Measurements from ENCODE around the gene NHSL2. TPM values are rescaled to one million over a fixed set of nuclear protein-coding genes. Genes with fewer than 3 reads are reported as not detected.
"Not testable (repeated sequence)": the region's sequence is repeated elsewhere in the genome, so short reads cannot be mapped to it uniquely, and the experiment has no call there.

Gene NHSL2
- total RNA-seq, 1 donor from 2014 or later = 6.9 TPM

- no peak for DNase-seq
Measured at GRCh38 chrX:71923516-71923915, 12.9 kb downstream of the NHSL2 start.

- DNase-seq = no peak
Measured at GRCh38 chrX:71927040-71927439, 16.4 kb downstream of the NHSL2 start.

DNA sequence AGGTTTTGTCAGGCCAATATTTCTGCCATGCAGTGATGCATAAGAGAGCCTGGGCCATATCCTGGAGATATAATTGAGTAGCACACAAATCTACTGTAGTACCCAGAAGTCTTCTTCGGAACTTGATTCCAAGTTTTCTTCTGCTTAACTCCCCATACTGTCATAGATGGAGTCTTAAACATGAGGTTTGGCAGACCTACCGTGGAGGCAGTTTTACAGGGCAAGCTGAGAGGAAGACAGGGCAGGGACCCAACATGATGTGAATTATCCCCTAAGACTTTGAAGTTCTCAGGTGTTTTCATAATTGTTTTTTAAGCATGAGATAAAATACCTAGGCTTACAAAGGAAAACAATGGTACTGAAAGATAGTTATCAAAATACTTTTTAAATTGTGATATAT lies 18.2 kb downstream of the NHSL2 start:
- DNase-seq = no peak

DNA sequence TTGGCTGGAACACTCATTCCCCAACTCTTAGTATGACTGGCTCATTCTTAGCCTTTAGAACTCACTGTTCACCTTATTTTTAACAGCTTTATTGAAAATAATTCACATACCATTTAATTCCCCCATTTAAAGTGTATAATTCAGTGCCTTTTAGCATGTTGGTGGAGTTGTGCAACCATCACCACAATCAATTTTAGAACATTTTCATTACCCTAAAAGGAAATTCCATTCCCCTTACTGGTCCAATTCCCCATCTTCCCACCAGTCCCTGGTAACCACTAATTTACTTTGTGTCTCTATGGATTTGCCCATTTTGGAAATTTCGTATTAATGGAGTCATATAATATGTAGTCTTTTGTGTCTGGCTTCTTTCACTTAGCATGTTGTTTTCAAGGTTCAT lies 19.7 kb downstream of the NHSL2 start:
- no peak for DNase-seq

DNA sequence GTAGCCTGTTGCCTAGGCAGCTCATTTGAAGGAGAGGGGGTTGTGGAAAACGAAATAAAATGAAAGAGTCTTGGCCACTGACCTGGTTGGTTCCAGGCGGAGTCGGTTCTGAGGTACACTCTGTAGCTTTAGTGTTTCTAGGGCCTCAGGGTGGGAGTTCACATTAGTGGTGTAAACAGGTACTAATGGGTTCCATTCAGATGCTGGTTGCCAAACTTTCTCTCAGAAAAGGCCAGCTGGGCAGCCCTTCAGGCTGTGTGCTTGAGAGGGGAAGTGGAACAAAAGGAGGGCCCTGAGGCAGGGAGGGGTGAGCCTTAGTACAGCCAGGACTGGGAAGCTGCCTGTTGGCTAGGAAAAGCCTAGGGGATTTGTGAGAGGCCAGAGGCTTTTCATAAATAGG lies 24.8 kb downstream of the NHSL2 start:
- DNase-seq = no peak

DNA sequence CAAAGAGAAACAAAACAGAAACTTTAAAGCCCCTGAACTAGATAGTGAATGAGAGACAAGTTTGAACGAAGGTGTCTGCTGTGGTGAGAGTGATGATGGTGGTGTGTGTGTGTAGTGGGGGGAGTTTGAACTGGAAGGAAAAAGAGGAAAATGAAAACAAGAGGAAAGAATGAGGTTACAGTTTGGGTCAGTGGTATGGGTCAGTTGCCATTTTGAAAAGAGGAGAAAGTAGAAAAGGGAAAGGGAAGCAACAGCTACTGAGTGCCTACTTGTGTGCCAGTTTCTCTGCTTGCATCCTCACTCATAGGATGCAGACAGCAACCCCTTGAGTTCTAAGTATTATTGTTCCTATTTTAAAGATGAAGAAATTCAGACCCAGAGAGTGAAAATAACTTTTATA lies 26.0 kb downstream of the NHSL2 start:
- no peak for DNase-seq

DNA sequence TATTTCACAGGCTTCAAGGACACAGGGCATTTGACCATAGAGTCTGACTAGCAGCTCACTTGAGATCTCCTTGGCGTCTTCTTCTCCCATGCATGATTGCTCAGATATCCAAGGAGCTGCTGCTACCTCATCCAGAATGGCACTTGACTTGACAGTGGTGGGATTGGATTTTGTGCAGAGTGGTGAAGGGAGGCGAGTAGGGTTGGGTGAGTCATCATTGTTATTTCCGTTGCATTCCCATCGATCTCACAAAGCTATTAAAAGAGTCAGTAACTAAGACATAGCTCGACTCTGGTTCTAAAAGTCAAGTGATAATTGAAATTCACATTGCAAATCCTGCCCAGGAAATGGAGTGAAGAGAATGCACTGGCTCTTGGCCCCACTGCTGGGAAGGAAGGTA lies 27.7 kb downstream of the NHSL2 start:
- no peak for DNase-seq

DNA sequence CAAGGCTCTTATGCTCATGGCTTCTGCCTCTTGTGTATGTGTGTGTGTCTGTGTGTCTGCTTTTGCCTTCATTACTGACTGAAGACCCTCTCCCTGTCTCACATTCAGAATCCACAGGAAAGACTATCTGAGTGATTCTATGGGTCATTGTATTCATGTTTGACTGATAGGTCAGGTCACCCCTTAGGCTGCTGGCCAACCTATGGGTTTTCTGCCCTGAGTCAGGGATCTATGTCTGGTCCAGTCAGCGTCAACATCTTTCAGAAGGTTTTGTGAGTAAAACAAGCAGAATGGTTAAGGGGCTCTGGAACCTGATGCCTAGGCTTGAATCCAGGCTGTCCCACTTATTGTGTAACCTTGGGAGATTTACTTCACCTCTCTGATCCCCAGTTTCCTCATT lies 30.5 kb downstream of the NHSL2 start:
- DNase-seq = no peak

GRCh38 chrX:71941776-71942175 lies 31.1 kb downstream of the NHSL2 start:
- no peak for DNase-seq

- no peak for DNase-seq
Measured at GRCh38 chrX:71944369-71944768, 33.7 kb downstream of the NHSL2 start.

DNA sequence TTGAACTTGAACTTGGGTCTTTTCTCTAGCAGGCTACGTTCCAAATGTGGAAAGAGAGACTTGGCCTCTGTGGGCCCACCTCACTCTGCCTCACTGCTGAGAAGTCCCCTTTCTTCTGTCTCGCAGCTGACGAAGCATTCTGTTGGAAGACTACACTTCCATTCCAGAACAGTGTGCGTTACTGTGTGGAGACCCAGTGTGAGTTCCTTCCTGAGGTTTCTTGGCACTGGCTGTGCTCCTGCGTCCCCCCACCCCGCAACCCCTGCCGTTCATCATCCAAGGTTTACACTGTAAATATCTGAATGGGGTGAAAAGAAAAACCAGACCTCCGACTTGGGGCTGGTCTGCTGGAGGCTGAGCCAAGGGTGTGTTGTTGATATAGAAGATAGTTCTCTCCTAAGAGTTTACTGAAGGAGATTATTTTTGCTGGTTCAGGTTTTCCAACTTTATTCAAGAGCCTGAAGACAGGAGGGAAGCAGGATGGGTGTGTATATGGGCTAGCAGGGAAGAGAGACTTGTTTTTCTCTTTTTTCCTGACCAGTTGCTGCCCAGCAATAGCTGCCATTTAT lies 34.7 kb downstream of the NHSL2 start:
- DNase-seq = no peak

GRCh38 chrX:71949363-71949762 lies 38.7 kb downstream of the NHSL2 start:
- no peak for DNase-seq

GRCh38 chrX:71949844-71950445 lies 39.3 kb downstream of the NHSL2 start:
- DNase-seq = no peak

GRCh38 chrX:71953391-71953790 lies 42.7 kb downstream of the NHSL2 start:
- DNase-seq = no peak

DNA sequence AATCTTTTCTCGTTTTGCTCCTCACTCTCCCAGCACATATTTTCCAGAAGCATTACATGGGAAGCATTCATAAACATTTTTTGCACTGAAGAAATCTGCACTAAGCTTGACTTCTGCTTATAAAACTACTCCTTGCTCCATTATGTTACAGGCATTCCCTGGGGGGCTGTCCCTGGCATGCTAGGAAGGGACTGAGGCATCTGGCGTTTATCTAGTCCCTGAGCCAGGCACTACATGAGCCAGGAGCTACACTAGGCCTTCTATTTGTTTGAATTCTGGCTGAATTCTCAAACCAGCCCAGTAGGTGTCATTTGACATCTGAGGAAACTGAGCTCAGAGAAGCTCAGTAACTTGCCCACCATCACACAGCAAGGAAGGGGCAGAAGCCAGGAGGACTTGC lies 43.3 kb downstream of the NHSL2 start:
- no peak for DNase-seq

DNA sequence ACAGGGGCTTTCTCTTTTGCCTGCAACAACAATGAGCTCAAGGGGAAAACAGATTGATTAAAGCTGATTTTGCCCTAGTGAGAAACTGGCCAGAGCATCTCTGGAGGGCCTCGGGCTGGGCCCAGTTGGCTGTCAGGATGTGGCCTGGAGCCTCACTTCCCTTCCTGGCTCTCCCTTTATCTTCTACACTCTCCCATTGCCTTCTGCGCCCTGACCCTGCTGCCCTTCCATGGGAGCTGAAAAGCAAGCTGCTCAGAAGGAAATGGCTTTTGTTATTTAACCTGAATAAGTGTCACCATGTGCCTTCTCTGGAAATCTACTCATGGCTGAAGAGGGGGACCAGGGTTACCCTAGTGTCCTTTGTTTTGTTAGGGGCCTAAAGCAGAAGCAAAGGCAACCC lies 43.8 kb downstream of the NHSL2 start:
- DNase-seq = no peak

- no peak for DNase-seq
Measured at GRCh38 chrX:71955530-71956120, 45.0 kb downstream of the NHSL2 start.

- no peak for DNase-seq
Measured at GRCh38 chrX:71958281-71958675, 47.6 kb downstream of the NHSL2 start.

GRCh38 chrX:71964184-71964583 lies 53.5 kb downstream of the NHSL2 start:
- DNase-seq = not testable (repeated sequence)

- DNase-seq = no peak
Measured at GRCh38 chrX:71974916-71975315, 64.3 kb downstream of the NHSL2 start.

GRCh38 chrX:71976753-71977152 lies 66.1 kb downstream of the NHSL2 start:
- DNase-seq = no peak

- DNase-seq = no peak
Measured at GRCh38 chrX:71978164-71978563, 67.5 kb downstream of the NHSL2 start.

DNA sequence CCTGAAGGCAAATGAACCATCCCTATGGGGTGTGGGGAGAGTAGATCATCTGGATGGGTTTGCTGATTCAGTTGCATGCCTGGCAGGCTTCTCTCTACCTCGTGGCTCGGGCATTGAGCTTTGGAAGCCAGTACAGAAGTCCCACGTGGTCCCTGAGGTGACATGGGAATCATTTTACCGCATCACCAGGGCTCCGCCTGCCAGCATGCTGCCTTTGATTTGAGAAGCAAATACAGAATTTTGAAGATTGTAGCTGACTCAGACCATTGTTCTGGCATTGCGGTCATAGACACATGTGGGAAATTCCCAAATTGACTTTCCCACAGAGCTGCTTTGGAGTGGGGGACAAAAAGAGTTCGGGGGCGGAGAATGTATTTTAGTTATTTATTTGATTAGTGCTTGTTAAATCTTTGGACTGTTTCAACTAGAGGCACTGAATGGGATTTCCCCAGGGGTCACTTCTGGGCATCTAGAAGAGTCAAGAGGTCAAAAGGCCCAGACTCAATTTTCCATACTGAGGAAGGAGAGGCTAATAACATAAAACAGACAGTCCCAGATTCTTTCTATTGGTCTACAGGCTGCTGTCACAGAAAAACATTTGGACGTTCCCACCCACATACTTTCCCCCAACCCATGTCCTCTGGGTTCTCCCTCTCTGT lies 79.3 kb downstream of the NHSL2 start:
- DNase-seq = peak; percentile 37

GRCh38 chrX:71990518-71990917 lies 79.9 kb downstream of the NHSL2 start:
- no peak for DNase-seq
